Measurements from ENCODE around the gene MACROH2A2. TPM values are rescaled to one million over a fixed set of nuclear protein-coding genes. Genes with fewer than 3 reads are reported as not detected.
A peak's percentile ranks its signal among the peaks of the same experiment; 100 is the strongest.

Gene MACROH2A2
- total and polyA plus RNA-seq, 12 donors = 10.0 to 17.5 (median 12.7) TPM

DNA sequence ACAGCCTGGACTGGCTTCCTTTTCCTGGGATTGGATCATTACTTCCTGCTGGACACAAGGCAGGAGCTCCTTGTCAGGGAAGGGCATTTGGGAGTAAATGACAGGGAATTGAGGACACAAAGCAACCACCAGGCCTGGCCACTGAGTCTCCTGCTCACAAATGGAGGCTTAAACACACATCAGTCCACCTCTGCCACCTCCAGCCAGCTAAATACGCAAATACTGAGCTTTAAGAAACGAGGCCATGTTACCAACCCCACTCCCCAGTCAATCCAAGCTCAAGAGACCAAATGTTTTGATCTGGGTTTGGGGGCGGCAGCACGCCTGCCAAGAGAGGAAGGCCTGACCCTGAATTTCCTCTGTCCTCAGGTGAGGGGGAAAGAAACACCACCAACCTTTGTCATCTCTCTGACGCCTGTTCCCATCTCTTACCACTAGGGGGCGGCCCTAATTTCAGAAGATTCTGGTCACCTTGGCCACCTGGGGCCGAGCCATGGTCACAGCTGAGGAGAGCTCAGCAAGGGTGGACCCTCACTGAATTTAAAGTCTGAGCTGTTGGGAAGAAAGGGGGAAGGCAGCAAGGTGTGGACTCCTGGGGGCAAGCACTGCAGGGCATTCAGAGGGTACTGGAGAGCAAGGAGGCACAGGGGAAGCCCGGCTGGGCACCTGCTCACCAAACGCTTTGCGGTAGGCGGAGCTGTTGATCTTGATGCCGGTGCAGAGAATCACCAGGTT lies 63.5 kb downstream of the MACROH2A2 start:
- no peaks in the 10 kb centered on the region for H3K9me3 ChIP-seq
- ATAC-seq (peak in 7 of 8 donors; percentile 24 to 63 (median 52)), DNase-seq (peak; percentile 30 to 46)
- 58% methylated on average over 12 of the region's 12 CpGs for WGBS, 2 donors
- no peaks in the 10 kb centered on the region for H3K27me3 ChIP-seq
- no peak overlapping the region for H3K4me3 ChIP-seq
- H3K4me1 ChIP-seq = peaks cover 0 to 15% (median 0%) of the 10 kb centered on the region in 9 donors
- intact Hi-C loops (cut with DNase I) = loop anchor here in 3 of 10 donors (1.0 to 2.0 kb wide), 3 partner anchors 29 to 31 kb away; partner anchors contain the start of gene TYSND1 (in 1 of the 3)
- TF ChIP-seq, protein P1, sequence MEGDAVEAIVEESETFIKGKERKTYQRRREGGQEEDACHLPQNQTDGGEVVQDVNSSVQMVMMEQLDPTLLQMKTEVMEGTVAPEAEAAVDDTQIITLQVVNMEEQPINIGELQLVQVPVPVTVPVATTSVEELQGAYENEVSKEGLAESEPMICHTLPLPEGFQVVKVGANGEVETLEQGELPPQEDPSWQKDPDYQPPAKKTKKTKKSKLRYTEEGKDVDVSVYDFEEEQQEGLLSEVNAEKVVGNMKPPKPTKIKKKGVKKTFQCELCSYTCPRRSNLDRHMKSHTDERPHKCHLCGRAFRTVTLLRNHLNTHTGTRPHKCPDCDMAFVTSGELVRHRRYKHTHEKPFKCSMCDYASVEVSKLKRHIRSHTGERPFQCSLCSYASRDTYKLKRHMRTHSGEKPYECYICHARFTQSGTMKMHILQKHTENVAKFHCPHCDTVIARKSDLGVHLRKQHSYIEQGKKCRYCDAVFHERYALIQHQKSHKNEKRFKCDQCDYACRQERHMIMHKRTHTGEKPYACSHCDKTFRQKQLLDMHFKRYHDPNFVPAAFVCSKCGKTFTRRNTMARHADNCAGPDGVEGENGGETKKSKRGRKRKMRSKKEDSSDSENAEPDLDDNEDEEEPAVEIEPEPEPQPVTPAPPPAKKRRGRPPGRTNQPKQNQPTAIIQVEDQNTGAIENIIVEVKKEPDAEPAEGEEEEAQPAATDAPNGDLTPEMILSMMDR (IDR thresholded peaks at IDR 0.05) = peak; percentile 77 to 93 (median 88)
- H3K27ac ChIP-seq = peak overlapping the region in 1 of 10 donors; percentile 4
- H3K36me3 ChIP-seq = peaks cover 0 to 96% (median 40%) of the 10 kb centered on the region in 9 donors

DNA sequence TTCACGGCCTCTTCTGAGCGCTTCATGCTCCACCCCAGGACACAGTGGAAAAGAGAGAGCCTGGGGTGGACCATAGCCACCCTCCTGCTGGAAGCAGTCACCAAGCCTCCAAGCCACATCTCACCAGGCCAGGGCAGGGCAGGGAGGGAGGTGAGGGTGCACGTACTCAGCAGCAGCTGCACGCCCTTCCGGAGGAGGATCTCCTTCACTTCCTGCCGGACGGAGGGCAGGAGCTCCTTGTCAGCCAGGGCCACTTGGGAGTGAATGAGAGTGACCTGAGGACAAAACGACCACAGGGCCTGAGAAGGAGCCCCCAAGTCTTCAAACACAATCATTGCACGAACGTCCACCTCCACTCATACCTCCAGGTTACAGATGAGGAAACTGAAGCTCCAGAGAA lies 65.0 kb downstream of the MACROH2A2 start:
- DNase-seq (no peak), ATAC-seq (no peak)
- TF ChIP-seq, protein P1 (IDR thresholded peaks at IDR 0.05) = no peak
- Histone ChIP-seq H3K4me3 (no peak overlapping the region), H3K27me3 (no peaks in the 10 kb centered on the region), H3K27ac (no peak overlapping the region), H3K9me3 (no peaks in the 10 kb centered on the region), H3K36me3 (peaks cover 0 to 96% (median 36%) of the 10 kb centered on the region in 9 donors), H3K4me1 (peaks cover 0 to 15% (median 0%) of the 10 kb centered on the region in 9 donors)
- WGBS, 2 donors = 71 to 74% methylated on average over 10 of the region's 10 CpGs
- intact Hi-C loops (cut with DNase I) = loop anchor here in 2 of 10 donors (2.0 kb wide), 2 partner anchors 27 to 29 kb away; partner anchors contain the start of gene TYSND1 (in 1 of the 2)

DNA sequence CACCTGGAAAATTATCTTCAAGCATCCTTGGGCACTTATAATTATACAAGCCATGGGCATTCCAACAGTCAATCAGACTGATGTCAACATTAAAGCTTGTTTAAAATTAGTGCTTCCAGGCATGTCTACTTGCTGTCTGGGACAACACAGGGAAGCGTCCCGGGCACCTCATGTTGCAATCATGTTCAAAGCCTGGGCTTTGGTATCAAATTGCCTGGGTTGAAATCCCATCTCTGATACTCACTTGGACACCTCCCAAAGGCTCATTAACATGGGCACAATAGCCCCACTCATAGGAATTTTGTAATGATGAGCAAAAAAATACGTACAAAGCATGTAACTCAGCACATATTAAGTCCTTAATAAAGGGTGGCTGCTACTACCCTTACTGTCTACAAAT lies 65.5 kb downstream of the MACROH2A2 start:
- Histone ChIP-seq H3K4me1 (peaks cover 0 to 15% (median 0%) of the 10 kb centered on the region in 9 donors), H3K27ac (no peak overlapping the region), H3K4me3 (no peak overlapping the region), H3K27me3 (no peaks in the 10 kb centered on the region), H3K36me3 (peaks cover 0 to 96% (median 32%) of the 10 kb centered on the region in 9 donors), H3K9me3 (no peaks in the 10 kb centered on the region)
- 93% methylated on average over 3 of the region's 3 CpGs for WGBS, 2 donors
- DNase-seq = no peak
- no peak for ATAC-seq
- TF ChIP-seq, protein P1 (IDR thresholded peaks at IDR 0.05) = no peak
- intact Hi-C loops (cut with DNase I) = no loop called here

DNA sequence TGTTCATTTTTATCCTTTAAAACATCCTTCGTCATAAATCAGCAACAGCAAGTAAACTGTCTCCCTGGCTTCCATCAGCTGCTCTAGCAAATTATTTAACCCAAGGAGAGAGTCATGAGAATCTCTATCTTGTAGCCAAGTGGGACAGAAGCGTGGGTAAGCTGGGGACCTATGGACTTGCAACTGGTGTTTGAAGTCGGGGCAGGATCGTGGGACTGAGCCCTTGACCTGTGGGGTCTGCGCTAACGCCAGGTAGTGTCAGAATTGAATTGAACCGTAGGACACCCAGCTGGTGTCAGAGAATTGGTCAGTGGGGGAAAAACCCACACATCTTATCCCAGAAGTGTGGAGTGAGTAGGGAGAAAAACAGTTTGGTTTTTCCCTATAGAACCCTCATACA lies 66.6 kb downstream of the MACROH2A2 start:
- TF ChIP-seq, protein P1 (IDR thresholded peaks at IDR 0.05) = no peak
- no peak overlapping the region for H3K27ac ChIP-seq
- DNase-seq = no peak
- intact Hi-C loops (cut with DNase I) = no loop called here
- no peak overlapping the region for H3K4me3 ChIP-seq
- peaks cover 0 to 89% (median 23%) of the 10 kb centered on the region in 9 donors for H3K36me3 ChIP-seq
- 95% methylated on average over 7 of the region's 7 CpGs for WGBS, 2 donors
- no peaks in the 10 kb centered on the region for H3K9me3 ChIP-seq
- H3K4me1 ChIP-seq = peaks cover 0 to 15% (median 0%) of the 10 kb centered on the region in 9 donors
- ATAC-seq = no peak
- no peaks in the 10 kb centered on the region for H3K27me3 ChIP-seq

Measured in heart right ventricle (tissue), 16 donors.